ENCODE measurements around the gene ZNF350.
"Not testable (repeated sequence)": the region's sequence is repeated elsewhere in the genome, so short reads cannot be mapped to it uniquely, and the experiment has no call there.

ZNF350 gene

DNA sequence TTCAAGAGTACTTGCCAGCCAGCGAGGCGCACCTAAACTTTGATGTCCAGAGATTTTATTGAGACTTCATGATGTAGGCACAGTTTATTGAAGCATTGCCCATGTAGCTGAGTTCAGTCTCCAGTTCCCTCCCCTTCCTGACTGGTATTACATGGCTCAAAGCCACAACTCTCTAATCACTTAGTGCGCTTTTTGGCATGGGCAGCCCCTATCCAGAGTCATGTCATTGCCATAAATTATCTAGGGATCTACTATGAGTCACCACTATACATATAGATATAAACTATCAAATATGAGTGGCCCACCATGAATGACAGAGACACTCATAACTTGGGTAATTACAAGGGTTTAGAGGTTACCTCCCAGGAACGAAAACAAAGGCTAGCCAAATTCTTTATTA, 33.9 kb upstream of the ZNF350 start:
- TF ChIP-seq CTCF (IDR thresholded peaks at IDR 0.05; ENCODE audit: low read length, missing control alignments): no peak
- no peak overlapping the region for H3K4me3 ChIP-seq (replicated peaks; ENCODE audit: low read depth, low read length)
- DNase-seq (ENCODE audit: low read depth): no peak

DNA sequence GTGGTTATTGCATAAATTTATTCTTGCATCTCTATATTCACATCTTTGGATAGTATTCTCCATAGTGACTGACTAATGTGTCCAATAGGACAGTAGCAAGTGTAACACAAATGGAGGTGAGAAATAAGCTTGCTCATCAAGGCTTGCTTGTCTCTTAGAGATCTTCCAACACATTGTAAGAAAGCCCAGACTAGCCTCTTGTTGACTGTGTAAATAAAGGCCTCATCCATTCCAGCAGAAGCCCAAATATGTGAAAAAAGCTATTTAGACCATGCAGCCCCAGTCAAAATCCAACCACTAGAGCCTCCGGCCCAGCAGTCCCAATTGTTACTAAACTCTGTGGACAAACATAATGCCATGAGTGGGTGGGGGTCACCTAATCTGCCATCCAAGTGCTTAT, 24.0 kb upstream of the ZNF350 start:
- H3K4me3 ChIP-seq (replicated peaks; ENCODE audit: low read depth, low read length): no peak overlapping the region
- no peak for DNase-seq (ENCODE audit: low read depth)
- TF ChIP-seq CTCF (IDR thresholded peaks at IDR 0.05; ENCODE audit: low read length, missing control alignments): no peak

- no peak for TF ChIP-seq CTCF (IDR thresholded peaks at IDR 0.05; ENCODE audit: low read length, missing control alignments)
- DNase-seq (ENCODE audit: low read depth): peak; percentile 88
- peak within 1 kb of the TSS; percentile 99 for H3K4me3 ChIP-seq (replicated peaks; ENCODE audit: low read depth, low read length)
Observed at GRCh38 chr19:52007806-52008557, 21.3 kb upstream of the ZNF350 start, which contains the start of gene ZNF615. Gene ZNF615, minus strand, starts transcription at chr19:52008211. Its CDS starts 4,500 bp downstream, at chr19:52003711.

DNA sequence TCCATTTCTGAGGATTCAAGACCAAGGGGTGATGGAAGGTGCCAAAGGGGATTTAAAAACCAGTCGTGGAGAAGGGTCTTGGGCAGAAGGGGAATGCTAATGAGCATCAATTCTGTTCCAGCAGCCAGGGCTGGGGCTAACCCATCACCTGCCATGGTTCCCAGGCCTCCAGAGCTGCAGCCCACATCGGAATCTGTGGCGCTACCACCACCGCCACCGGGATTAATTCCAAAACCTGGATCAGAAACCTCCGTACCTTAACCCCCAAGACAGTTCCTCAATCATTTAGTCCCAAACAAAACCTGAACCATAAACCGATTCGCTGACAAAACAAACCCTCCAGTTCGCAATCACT, 20.8 kb upstream of the ZNF350 start:
- H3K4me3 ChIP-seq (replicated peaks; ENCODE audit: low read depth, low read length): peak overlapping the region; percentile 99
- no peak for TF ChIP-seq CTCF (IDR thresholded peaks at IDR 0.05; ENCODE audit: low read length, missing control alignments)
- peak; percentile 6 for DNase-seq (ENCODE audit: low read depth)

DNA sequence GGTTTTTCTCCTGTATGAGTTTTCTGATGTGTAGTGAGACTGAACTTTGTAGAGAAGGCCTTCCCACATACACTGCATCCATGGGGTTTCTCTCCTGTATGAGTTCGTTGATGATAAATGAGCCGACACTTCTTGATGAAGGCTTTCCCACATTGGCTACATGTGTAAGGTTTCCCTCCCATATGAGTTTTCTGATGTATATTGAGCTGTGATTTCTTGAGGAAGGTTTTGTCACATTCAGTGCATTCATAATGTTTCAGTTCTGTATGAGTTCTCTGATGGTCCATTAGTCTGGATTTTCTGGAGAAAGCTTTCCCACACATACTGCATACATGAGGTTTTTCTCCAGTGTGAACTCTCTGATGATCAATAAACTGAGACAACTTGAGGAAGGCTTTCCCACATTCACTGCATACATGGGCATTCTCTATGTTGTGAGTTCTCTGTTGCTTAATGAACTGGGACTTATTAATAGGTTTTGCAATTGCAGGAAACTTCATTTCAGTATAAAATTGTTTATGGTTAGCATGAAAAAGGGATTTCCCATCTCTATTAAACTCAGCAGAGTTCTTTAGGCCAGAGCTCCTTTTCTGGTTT, 7.5 kb upstream of the ZNF350 start:
- no peak overlapping the region for H3K4me3 ChIP-seq (replicated peaks; ENCODE audit: low read depth, low read length)
- TF ChIP-seq CTCF (IDR thresholded peaks at IDR 0.05; ENCODE audit: low read length, missing control alignments): no peak
- peak; percentile 3 for DNase-seq (ENCODE audit: low read depth)

DNA sequence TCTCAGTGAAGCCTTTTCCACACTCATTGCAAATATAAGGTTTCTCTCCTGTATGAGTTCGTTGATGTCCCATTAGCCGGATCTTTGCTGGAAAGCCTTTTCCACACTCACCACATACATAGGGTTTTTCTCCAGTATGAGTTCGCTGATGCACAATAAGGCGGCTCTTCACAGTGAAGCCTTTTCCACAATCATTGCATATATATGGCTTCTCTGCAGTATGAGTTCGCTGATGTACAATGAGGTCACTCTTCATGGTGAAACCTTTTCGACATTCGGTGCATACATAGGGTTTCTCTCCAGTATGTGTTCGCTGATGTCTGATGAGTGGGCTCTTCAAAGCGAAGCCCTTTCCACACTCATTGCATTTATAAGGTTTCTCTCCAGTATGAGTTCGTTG, 6.8 kb upstream of the ZNF350 start:
- no peak overlapping the region for H3K4me3 ChIP-seq (replicated peaks; ENCODE audit: low read depth, low read length)
- no peak for DNase-seq (ENCODE audit: low read depth)
- no peak for TF ChIP-seq CTCF (IDR thresholded peaks at IDR 0.05; ENCODE audit: low read length, missing control alignments)

DNA sequence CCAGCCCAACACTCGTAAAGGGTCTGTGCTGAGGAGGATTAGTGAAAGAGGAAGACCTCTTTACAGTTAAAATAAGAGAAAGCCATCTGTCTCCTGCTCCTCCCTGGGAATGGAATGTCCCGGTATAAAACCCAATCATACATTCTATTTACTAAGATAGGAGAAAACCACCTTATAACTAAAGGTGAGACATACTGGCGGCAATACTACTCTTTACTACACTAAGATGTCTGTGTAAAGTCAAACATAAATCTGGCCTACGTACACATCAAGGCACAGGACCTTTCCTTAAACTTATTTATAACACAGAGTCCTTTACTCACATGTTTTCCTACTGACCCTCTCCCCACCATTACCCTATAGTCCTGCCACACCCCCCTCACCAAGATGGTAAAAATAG, 3.3 kb downstream of the ZNF350 start:
- no peak overlapping the region for H3K4me3 ChIP-seq (replicated peaks; ENCODE audit: low read depth, low read length)
- no peak for TF ChIP-seq CTCF (IDR thresholded peaks at IDR 0.05; ENCODE audit: low read length, missing control alignments)
- no peak for DNase-seq (ENCODE audit: low read depth)

DNA sequence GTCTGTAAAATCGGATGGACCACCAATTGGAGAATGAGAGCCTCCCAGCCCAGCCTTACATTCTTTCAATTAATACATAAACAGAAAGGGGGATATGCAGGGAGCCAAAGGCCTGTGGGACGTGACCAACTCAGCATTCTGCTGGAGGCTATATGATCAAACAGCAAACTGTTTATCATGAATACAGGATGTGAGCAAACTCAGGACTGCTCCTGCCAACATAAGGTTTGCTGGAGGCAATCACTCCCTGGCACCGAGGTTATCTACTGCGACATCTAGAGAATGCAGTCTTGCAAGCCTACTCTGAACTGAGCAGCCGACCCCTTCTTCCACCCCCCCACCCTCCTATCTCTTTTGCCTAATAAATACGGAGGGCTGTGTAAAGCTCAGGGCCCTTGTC, 5.7 kb downstream of the ZNF350 start:
- not testable (repeated sequence) for H3K4me3 ChIP-seq (replicated peaks; ENCODE audit: low read depth, low read length); DNase-seq (ENCODE audit: low read depth)
